Mucosa of descending colon (tissue), 3 donors: ENCODE results near the gene FMN1. TPM values are rescaled to one million over a fixed set of nuclear protein-coding genes. Genes with fewer than 3 reads are reported as not detected.

Experiments used
- ATAC-seq: fragments of 200-7000 bp; cut with Tn5 transposase; one replicate; pipeline ENCODE4 v1.9.1; 2020; ENCODE audit warnings: mild to moderate bottlenecking, moderate library complexity
- DNase-seq, 3 donors: peaks; one replicate each; pipeline ENCODE4 v3.0.0-alpha.2; 2020
- H3K36me3 ChIP-seq: fragments of 200-600 bp; one replicate; pipeline ENCODE4 v1.8.0; 2021; ENCODE audit warnings: low read depth, mild to moderate bottlenecking
- H3K4me1 ChIP-seq: fragments of 200-600 bp; one replicate; pipeline ENCODE4 v1.8.0; 2021; ENCODE audit warnings: low read depth, mild to moderate bottlenecking
- H3K4me3 ChIP-seq: fragments of 200-600 bp; one replicate; pipeline ENCODE4 v1.8.0; 2021; ENCODE audit warnings: mild to moderate bottlenecking
- H3K9me3 ChIP-seq: fragments of 200-600 bp; one replicate; pipeline ENCODE4 v1.8.0; 2021; ENCODE audit warnings: mild to moderate bottlenecking
- CTCF ChIP-seq: fragments of 200-600 bp; IDR thresholded peaks from one replicate; pipeline ENCODE4 v1.8.0; 2022; ENCODE audit warnings: antibody characterized with exemption, mild to moderate bottlenecking
- intact Hi-C, 2 donors: fragments of 100-400 bp; cut with DNase I in 1 of 2; cut with micrococcal nuclease in 1 of 2; formaldehyde crosslinking; loops; one replicate each; pipeline versions ENCODE4 v1.11.0 to v1.11.1; 2022; cut with DNase I, micrococcal nuclease
- total RNA-seq, 3 donors: library from RNA; stranded (reverse); fragmentation: NEBNext Ultra II Directional in 2 of 3; extraction: Animal tissue kit (Norgen Biotek cat#: 25700) in 2 of 3; gene quantifications; one replicate each; pipeline versions ENCODE4 v1.2.1 to v1.2.4, GENCODE V29; 2021 to 2023
- donor health status: DM: no; HTN: no; CAD: no; lungs with moderate emphysema.
- donor health status: DM: no; HTN: no; CAD: no.
- donor health status: DM: no; HTN: yes; CAD: no.

The FMN1 gene
- total RNA-seq, 3 donors from 2014 or later, result 30.8 to 65.1 (median 43.4) TPM

GRCh38 chr15:33096134-33096533, 98.4 kb downstream of the FMN1 start:
- no peaks in the 10 kb centered on the region for H3K36me3 ChIP-seq
- intact Hi-C loops, result no loop called here
- ATAC-seq (peak; percentile 66), DNase-seq (no peak)
- no peak overlapping the region for H3K4me3 ChIP-seq
- H3K9me3 ChIP-seq, result no peaks in the 10 kb centered on the region
- TF ChIP-seq CTCF, result no peak
- H3K4me1 ChIP-seq, result no peaks in the 10 kb centered on the region

- intact Hi-C loops, result no loop called here
- H3K4me1 ChIP-seq, result no peaks in the 10 kb centered on the region
- no peak overlapping the region for H3K4me3 ChIP-seq
- TF ChIP-seq CTCF, result no peak
- no peaks in the 10 kb centered on the region for H3K36me3 ChIP-seq
- ATAC-seq (no peak), DNase-seq (no peak)
- no peaks in the 10 kb centered on the region for H3K9me3 ChIP-seq
Observed at GRCh38 chr15:33095641-33096040, 98.9 kb downstream of the FMN1 start.

GRCh38 chr15:33094336-33094735, 100.2 kb downstream of the FMN1 start:
- no peak for DNase-seq
- intact Hi-C loops, result no loop called here
- Histone ChIP-seq H3K36me3 (no peaks in the 10 kb centered on the region), H3K4me1 (peaks cover 3% of the 10 kb centered on the region), H3K9me3 (no peaks in the 10 kb centered on the region), H3K4me3 (no peak overlapping the region)
- ATAC-seq, result no peak
- TF ChIP-seq CTCF, result no peak

DNA sequence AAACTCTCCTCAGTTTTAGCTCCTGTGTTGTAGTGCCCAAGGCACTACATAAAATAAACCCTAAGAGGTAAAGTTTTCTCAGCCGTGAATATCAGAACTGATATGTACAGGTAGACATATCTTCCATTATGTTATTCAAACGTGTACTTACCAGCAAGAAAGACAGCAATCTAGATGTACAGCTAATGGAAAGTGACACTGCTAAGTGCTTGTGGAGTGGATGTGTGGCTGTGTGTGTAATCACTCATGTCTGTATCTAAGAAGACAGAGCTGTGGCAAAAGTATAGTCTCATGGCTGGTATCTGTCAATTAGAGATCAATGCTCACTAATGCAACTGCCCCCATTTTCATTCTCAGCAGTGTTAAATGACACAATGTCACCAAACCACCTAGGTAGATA, 101.3 kb downstream of the FMN1 start:
- H3K9me3 ChIP-seq, result no peaks in the 10 kb centered on the region
- H3K4me3 ChIP-seq, result no peak overlapping the region
- TF ChIP-seq CTCF, result no peak
- H3K4me1 ChIP-seq, result peaks cover 3% of the 10 kb centered on the region
- intact Hi-C loops, result no loop called here
- DNase-seq, result no peak
- no peaks in the 10 kb centered on the region for H3K36me3 ChIP-seq
- ATAC-seq, result no peak

DNA sequence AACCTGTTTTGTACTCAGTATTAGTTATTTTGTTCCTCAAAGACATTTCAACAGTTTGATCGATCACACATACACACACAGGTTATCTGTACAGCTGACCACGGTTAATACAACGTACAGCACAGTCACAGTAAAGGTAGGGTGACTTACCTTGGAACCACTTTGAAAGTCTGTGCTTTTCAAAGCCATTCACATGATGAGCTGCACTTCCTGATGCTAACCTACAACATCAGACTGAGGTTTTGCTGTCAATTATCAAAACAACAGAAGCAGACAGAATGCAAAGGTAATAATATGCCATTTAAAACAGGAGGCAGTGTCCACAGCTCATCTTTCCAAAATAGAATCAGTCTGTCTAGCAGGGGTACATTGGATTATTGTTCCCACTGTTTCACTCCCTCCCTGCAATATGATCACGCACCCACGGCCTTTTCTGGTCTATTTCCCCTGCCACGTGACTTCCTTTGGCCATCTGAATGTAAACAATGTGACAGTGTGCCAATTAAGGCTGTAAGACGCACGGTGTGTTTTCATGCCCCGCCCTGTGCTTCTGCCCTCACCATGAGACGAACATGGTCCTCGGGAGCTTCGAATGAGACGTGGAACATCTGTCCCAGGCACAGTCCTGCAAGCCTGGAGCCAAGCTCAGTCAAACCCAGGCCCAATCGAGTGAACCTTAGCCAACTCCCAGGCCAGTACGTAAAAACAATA, 102.4 kb downstream of the FMN1 start:
- ATAC-seq, result peak; percentile 62
- peak; percentile 60 to 70 (median 61) for DNase-seq

More for the DNA sequence above, 102.4 kb downstream of the FMN1 start:
- TF ChIP-seq CTCF, result no peak
- Histone ChIP-seq H3K4me3 (no peak overlapping the region), H3K9me3 (no peaks in the 10 kb centered on the region), H3K36me3 (no peaks in the 10 kb centered on the region), H3K4me1 (peaks cover 3% of the 10 kb centered on the region)
- intact Hi-C loops, result no loop called here
